NCI-H510A treated with DMSO at 0.1 percent for 48 hours (cell line): ENCODE data around the gene HERC4.
"Not testable (repeated sequence)": the region's sequence is repeated elsewhere in the genome, so short reads cannot be mapped to it uniquely, and the experiment has no call there.

Source experiments
- DNase-seq: peaks from one replicate; lab custom pipeline; 2025; lab: John Stamatoyannopoulos, UW

Gene HERC4

DNA sequence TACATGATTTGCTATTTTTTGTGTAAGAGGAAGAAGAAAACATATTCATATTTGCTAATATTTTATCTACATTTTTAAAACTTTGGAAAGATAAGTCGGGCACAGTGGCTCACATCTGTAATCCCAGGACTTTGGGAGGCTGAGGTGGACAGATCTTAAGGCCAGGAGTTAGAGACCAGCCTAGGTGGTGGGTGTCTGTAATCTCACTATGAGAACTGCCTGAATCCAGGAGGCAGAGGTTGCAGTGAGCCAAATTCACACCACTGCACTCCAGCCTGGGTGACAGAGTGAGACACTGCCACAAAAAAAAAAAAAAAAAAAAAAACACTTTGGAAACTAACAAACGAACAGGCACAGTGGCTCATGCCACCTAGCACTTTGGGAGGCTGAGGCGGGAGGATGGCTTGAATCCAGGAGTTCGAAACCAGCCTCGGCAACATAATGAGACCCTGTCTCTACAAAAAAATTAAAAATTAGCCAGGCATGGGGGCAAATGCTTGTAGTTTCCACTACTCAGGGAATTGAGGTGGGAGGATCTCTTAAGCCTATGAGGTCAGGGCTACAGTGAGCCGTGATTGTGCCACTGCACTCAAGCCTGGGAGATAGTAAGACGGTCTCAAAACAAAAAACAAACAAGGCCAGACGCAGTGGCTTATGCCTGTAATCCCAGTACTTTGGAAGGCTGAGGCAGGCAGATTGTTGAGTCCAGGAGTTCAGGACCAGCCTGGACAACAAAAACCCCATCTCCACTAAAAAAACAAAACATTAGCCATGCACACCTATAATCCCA lies 25.6 kb downstream of the HERC4 start:
- DNase-seq = no peak

DNA sequence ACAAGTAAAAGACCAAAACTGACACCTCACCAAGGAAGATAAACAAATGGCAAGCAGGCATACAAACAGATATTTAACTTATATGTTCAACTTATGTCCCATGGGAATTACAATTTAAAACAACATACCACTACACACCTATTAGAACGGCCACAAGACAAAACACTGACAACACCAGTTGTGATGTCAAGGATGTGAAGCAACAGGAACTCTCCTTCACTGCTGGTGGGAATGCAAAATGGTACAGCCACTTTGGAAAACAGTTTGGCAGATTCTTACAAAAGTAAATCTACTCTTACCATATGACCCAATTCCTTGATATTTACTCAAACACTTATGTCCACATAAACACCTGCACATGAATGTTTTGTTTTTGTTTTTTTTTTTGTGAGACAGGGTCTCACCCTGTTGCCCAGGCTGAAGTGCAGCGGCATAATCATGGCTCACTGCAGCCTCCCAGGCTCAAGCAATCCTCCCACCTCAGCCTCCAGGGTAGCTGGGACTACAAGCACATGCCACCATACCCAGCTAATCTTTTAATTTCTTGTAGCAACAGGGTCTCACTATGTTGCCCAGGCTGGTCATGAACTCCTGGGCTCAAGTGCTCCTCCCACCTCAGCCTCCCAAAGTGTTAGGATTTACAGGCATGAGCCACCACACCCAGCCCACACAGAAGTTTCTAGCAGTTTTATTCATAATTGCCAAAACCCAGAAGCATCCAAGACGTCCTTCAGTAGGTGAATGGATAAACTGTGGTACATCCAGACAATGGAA lies 27.3 kb downstream of the HERC4 start:
- DNase-seq = no peak

DNA sequence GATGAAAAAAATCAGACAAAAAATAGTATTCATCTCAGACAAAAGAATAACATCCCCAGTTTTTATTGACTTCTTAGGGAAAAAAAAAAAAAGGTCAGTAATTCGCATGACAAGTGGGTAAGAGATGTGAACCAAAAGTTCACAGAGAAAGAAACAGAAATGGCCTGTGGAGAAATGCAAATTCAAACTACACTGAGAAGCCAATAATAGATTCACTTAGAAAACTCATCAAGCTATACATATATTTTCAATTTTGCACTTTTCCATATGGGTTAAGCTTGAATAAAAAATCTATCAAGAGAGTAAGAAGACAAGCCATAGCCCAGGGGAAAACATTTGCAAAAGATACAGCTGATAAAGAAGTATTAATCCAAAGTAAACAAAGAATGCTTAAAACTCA lies 28.0 kb downstream of the HERC4 start:
- DNase-seq = no peak

DNA sequence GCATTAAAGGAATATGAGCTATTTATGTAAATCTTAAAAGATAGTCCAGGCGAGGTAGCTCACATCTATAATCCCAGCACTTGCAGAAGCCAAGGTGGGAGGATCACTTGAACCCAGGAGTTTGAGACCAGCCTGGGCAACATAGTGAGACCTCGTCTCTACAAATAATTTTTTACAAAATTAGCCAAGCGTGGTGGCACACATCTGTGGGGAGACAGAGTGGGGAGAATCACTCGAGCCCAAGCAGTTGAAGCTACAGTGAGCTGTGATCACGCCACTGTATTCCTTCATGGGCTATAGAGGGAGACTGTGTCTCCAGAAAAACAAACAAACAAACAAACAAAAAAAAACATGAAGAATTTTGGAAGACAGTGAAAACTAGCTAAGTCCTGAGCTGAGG lies 28.4 kb downstream of the HERC4 start:
- DNase-seq = no peak

DNA sequence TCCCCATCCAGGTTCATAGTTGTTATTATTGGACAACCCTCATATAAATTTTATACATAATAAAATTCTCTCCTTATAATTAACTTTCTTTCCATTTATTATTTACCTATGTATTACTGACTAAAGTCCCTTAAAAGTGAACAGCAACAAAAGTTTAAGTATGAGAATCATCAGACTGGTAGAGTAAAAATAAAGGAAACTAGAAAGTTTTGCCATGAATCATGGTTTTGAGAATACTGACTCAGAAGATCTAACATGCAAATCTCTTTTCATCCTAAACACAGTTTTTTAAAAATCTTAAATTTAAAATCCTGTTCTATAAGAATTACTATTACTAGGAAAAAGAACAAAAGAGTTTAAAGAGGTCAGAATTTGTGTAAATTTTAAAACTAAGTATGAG lies 32.1 kb downstream of the HERC4 start:
- DNase-seq = no peak

DNA sequence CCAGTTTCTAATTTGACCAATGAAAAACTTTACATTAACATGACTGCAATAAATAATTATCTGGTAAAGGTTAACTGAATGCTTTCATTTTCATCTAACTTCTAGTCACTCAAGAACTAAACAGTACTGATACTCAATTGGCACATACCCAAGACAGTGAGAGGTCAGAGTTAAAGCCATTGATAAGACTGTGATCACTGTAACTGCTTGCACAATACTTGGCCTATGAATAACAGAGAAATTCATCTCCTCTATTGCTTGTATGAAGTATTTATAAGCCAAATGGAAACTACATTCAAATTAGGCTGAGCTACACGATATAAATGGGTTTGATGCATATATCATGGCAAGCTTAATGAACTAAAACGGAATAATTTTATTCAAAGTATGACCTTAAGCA lies 43.0 kb downstream of the HERC4 start:
- DNase-seq = no peak

DNA sequence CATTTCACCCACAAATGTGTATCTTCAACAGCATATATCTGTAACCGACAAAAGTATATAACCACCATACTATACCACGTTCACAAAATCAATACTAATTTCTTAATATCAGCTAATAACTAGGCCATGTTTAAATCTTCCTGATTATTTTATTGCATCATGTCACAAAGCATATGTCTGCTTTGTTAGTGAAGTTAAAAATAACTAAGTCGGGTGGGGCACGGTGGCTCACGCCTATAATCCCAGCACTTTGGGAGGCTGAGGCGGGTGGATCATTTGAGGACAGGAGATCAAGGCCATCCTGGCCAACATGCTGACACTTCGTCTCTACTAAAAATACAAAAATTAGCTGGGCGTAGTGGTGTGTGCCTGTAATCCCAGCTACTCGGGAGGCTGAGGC lies 47.7 kb downstream of the HERC4 start:
- DNase-seq = no peak

DNA sequence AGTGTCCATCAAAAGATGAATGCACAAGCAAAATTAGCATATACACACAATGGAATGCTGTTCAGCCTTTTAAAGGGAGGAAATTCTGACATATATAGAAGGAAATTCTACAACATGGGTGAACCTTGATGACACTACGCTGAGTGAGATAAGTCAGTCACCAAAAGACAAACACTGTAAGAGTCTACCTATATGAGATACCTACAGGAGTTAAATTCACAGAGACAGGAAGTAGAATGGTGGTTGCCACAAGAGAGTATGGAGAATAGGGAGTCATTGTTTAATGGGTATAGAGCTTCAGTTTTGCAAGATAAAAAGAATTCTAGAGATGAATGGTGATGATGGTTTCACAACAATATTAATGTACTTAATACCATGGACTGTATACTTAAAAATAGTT lies 51.8 kb downstream of the HERC4 start:
- DNase-seq = no peak

DNA sequence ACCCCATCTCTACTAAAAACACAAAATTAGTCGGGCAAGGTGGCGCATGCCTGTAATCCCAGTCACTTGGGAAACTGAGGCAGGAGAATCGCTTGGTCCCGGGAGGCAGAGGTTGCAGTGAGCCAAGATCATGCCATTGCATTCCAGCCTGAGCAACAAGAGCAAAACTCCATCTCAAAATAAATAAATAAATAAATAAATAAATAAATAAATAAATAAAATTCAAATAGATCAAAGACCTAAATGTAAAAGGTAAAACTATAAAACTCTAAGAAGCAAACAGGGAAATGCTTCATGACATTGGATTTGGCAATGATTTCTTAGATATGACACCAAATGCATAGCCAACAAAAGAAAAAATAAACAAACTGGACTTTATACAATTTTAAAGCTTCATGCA lies 52.8 kb downstream of the HERC4 start:
- DNase-seq = not testable (repeated sequence)

DNA sequence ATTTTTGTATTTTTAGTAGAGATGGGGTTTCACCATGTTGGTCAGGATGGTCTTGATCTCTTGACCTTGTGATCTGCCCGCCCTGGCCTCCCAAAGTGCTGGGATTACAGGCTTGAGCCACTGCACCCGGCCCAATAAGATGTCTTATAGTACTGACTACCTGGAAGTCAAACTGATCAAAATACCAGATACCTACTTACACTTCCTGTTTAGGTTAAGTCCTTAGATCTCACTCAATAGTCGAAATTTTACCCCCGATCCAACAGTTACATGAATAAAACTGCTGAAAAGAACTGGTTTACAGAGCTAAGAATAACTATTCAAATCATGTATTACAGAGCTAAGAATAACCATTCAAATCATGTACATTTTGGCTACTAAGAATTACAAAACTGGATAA lies 58.6 kb downstream of the HERC4 start:
- not testable (repeated sequence) for DNase-seq

DNA sequence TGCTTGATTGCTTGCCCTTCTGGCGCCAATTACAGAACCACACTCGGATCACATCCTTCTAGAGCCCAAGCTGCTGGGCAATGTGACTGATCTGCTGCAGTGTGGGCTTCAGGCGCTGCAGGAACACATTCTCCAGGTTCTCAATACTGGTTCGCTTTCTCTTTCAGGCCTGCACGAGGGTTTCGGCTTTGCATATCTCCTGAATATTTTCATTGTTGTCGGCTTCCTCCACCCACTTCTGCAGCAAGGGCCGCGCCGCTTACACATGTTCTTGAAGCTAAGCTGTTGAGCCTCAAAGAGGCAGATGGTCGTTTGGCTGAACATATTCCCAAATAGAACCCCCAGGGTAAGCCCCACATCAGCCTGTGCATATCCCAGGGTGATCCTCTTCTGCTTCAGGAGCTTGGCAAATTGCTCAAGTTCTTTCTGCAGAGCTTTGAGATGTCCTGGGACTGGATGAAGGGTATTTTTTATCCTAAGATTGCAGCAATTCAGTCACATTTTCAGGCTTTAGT lies 64.6 kb downstream of the HERC4 start:
- DNase-seq = no peak

DNA sequence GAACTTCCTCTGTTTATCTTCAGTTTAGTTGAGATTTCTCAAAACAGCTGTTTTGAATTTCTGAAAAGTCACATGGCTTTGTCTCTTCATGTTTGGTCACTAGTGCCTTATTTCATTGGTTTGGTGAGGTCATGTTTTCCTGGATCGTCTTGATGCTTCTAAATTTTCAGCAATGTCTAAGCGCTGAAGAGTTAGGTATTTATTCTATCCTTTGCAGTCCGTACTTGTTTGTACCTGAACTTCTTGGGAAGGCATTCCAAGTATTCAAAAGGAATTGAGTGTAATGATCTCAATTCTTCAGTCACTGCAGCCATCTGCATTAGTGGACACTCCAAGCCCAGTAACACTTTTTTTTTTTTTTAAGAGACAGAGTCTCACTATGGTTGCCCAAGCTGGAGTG lies 67.7 kb downstream of the HERC4 start:
- DNase-seq = no peak

DNA sequence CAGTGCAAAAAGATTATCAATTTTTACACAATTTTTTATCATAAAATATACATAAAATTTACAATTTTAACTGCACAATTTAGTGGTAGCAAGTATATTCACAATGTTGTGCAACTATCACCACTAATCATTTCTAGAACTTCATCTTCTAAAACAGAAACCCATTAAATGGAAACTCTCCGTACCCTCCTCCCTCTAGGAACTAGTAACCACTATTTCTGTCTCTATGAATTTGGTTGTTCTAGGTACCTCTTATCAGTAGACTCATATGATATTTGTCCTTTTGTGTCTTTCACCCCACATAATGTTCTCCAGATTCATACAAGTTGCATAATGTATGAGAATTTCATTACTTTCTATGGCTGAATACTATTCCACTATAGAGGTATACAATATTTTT lies 73.5 kb downstream of the HERC4 start:
- no peak for DNase-seq

DNA sequence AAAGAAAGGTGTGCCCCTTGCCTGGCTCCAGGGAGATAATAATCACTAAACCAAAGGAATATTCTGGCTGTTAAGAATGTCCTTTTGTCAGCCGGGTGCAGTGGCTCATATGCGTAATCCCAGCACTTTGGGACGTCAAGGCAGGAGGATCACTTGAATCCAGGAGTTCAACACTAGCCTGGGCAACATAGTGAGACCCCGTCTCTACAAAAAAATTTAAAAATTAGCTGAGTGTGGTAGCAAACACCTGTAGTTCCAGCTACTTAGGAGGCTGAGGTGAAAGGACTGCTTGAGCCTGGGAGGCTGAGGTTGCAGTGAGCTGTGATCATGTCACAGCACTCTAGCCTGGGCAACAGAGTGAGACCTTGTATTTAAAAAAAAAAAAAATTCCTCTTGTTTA lies 74.1 kb downstream of the HERC4 start:
- no peak for DNase-seq

DNA sequence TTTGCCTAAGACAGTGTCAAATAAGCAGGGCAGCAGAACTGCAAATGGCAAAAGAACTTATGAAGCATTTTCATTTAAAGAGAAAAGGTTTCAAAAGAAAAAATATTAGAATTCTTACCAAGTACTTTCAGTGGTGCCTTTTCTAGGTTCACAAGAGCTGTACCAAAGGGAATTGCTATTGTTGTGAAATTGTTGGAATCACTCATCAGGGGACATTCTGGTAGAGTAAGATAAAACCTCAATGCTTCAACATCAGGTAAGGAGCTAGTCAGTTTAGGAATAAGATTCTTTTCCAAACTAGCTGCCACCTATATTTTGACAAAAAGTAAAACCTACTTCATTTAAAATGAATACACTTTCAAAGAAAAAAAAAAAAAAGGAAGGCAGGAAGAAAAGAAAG lies 85.0 kb downstream of the HERC4 start:
- no peak for DNase-seq

DNA sequence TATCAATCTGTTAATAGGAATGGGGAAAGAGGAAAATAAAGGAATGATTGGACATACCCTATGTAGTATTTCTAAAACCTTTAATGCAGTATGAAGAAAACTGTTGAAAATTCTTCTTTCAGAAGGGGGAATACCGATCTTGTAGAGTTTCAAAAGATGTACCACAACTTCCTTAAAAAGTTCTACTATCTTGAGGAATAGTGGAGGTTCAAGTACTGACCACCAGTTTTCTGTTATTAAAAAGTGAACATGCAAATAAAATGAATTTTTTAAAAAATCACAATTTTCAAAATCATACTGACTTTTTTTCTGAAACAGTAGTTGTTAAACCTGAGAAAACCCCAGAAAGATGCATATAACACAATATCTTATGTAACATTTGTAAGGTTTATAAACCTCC lies 86.5 kb downstream of the HERC4 start:
- DNase-seq = no peak

DNA sequence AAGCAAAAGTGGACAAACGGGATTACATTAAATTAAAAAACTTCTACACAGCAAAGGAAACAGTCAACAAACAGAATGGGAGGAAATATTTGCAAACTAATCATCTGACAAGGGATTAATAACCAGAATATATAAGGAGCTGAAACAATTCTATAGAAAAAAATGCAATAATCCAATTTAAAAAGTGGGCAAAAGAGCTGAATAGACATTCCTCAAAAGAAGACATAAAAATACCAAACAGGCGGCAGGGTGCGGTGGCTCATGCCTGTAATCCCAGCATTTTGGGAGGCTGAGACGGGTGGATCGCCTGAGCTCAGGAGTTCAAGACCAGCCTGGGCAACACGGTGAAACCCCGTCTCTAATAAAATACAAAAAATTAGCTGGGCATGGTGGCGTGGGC lies 92.5 kb downstream of the HERC4 start:
- not testable (repeated sequence) for DNase-seq

DNA sequence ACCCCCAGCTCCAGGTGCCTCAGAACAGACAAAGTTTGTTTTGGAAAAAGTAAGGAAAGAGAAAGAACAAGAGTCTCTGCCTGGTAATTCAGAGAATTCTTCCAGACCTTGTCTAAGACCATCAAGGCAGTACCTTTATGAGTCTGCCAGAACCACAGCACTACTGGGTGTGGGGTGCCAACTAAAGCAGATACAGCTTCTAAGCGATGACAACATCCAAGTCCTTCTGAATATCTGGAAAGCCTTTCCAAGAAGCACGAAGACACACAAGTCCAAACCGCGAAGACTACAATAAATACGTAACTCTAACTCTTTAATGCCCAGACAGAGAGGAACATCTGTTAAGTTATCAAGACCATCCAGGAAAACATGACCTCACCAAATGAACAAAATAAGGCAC lies 96.3 kb downstream of the HERC4 start:
- no peak for DNase-seq

DNA sequence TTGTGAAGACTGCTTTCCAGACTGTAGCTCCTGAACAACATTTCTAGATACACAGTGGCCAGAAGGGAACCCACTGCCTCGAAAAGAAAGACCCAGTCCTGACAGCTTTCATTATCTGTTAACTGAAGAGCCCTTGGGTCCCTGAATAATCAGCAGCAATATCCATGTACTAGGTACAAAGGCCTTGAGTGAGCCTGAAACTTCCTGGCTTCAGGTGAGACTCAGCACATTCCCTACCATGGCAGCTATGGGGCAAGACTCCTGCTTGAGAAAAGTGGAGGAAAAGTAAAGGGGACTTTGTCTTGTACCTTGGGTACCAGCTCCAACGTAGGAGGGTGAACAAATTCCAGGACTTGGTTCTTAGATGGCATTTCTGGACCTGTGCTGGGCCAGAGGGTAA lies 97.8 kb downstream of the HERC4 start:
- no peak for DNase-seq

DNA sequence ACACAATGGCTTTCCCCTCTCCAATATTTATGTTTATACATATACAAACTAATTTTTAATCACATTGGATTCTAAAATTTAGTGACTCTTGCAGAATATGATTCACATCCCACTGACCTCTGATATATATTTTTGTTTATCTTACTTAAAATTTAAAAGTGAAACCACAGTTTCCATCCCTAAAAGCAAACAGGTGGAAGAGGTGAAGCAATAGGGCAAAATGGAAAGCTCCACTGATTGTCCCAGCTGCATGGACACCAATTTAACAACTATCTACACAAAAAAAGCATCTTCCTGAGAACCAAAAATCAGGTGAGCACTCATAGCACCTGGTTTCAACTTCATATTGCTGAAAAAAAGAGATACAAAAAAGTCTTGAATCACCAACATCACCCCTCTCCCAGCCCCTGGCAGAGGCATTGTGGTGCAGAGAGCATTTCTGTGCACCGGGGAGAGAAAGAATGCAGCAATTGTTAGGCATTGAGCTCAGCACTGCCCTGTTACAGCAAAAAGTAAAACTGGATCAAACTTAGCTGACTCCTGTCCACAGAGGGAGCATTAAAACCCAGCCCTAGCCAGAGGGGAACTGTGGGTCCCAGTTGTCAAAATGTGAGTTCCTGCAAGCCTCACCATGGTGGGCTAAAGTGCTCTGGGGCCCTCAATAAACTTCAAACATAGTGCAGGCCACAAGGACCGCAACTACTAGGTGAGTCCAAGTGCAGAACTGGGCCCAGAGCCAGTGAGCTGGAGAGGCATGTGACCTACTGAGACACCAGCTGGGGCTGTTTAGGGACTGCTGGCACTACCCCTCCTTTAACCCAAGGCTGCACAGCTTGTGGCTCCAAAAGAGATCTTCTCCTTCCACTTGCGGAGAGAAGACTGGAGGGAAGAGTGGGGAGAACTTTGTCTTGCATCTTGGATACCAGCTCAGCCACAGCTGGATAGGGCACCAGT lies 98.5 kb downstream of the HERC4 start:
- no peak for DNase-seq

DNA sequence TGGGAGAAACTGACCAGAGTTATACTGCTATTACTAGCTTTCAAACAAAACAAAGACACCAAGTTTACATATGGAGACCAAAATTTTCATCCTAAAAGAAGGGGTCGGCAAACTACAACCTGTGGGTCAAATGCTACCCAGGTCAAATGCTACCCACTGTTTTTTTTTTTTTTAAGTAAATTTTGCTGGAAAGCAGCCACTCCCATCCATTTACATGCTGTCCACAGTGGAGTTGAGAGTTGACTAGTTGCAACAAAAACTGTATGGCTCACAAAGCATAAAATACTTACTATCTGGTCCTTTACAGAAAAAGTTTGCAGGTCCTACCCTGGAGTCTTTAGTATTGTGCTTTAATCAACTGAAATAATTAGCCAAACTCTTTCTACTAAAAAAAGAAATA lies 99.2 kb downstream of the HERC4 start:
- DNase-seq = no peak

DNA sequence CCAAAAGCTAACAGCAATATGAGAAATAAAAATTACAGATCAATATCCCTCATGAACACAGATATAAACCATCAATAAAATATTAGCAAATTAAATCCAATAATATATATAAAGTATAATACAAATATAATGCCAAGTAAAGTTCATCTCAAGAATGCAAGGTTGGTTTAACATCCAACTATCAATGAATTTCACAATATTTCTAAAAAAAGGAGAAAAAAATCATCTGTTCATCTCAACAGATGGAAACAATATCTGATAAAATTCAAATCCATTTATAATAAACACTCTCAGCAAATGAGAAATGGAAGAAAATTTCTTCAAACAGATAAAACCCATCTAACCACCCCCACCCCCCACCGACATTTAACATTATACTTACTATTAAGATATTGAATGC lies 103.8 kb downstream of the HERC4 start:
- no peak for DNase-seq
